ENCODE measurements around the gene TMEM234.

DNA sequence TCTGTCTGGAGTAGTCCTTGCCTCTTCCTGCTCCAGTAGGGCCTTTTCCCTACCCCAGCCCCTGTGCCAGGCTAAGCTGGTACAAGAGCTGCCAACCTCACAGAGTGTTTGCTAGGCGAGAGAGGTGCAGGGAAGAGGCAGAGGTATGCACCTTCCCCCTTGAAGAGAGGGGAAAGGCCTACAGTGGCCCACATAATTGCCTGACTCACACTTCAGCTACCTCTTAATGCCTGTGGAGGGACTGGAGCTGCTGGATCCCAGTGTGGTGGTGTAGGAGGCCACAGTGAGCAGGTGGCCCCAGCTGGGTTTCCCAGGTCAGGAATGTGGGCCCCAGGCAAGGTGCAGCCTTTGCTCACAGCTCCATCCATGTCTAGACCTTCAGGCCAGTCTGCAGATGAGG is 25.1 kb downstream of the TMEM234 start:
- TF ChIP-seq POLR2A (IDR thresholded peaks at IDR 0.05) = no peak
- TF ChIP-seq, protein P1, sequence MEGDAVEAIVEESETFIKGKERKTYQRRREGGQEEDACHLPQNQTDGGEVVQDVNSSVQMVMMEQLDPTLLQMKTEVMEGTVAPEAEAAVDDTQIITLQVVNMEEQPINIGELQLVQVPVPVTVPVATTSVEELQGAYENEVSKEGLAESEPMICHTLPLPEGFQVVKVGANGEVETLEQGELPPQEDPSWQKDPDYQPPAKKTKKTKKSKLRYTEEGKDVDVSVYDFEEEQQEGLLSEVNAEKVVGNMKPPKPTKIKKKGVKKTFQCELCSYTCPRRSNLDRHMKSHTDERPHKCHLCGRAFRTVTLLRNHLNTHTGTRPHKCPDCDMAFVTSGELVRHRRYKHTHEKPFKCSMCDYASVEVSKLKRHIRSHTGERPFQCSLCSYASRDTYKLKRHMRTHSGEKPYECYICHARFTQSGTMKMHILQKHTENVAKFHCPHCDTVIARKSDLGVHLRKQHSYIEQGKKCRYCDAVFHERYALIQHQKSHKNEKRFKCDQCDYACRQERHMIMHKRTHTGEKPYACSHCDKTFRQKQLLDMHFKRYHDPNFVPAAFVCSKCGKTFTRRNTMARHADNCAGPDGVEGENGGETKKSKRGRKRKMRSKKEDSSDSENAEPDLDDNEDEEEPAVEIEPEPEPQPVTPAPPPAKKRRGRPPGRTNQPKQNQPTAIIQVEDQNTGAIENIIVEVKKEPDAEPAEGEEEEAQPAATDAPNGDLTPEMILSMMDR (IDR thresholded peaks at IDR 0.05) = no peak

All from right lobe of liver (tissue), 4 donors.